Testis (tissue), 3 donors: ENCODE data around the gene GCN1. TPM values are rescaled to one million over a fixed set of nuclear protein-coding genes. Genes with fewer than 3 reads are reported as not detected.

ENCODE experiments used
- DNase-seq: peaks from one replicate; pipeline ENCODE4 v3.0.0-alpha.2; 2019
- H3K27ac ChIP-seq, 2 donors: fragments of 200-600 bp; sonication (generic); one replicate each; pipeline ENCODE4 v1.5.1; 2019
- H3K27me3 ChIP-seq: fragments of 200-600 bp; sonication (generic); one replicate; pipeline ENCODE4 v1.5.1; 2019
- H3K36me3 ChIP-seq: fragments of 200-600 bp; sonication (generic); one replicate; pipeline ENCODE4 v1.5.1; 2017; ENCODE audit warnings: low read depth; ENCODE audit errors: missing control alignments
- H3K4me1 ChIP-seq: fragments of 200-600 bp; sonication (generic); one replicate; pipeline ENCODE4 v1.5.1; 2019
- H3K4me3 ChIP-seq, 2 donors: fragments of 200-600 bp; sonication (generic); one replicate each; pipeline ENCODE4 v1.5.1; 2017 to 2019
- H3K9me3 ChIP-seq: fragments of 200-600 bp; sonication (generic); one replicate; pipeline ENCODE4 v1.5.1; 2017
- CTCF ChIP-seq, 3 experiments: fragments of 450-650 bp in 2 of 3; fragments of 200-600 bp in 1 of 3; sonication (generic) in 1 of 3; IDR thresholded peaks; one replicate each; pipeline ENCODE4 v1.5.1; 2016 to 2019; ENCODE audit warnings: antibody characterized with exemption in 3 of 3, mild to moderate bottlenecking in 2 of 3, moderate library complexity in 1 of 3
- POLR2A ChIP-seq: fragments of 450-650 bp; IDR thresholded peaks from one replicate; pipeline ENCODE4 v1.6.1; 2017; ENCODE audit warnings: antibody characterized with exemption, mild to moderate bottlenecking, moderate library complexity
- WGBS, 2 donors: methylation state at CpG; one replicate each; pipeline ENCODE4 v1.1.5; 2018; 5-methylcytosine and 5-hydroxymethylcytosine counted together
- intact Hi-C: fragments of 100-400 bp; cut with DNase I; formaldehyde crosslinking; loops from one replicate; pipeline ENCODE4 v1.15.1; 2023; ENCODE audit warnings: low total_unique reads
- polyA plus RNA-seq: library from polyadenylated mRNA; stranded (reverse); fragments of 350-450 nt; fragmentation: Illumina TruSeq; extraction: RNeasy Lipid Tissue Mini Kit (QIAGEN cat#74804); gene quantifications from one replicate; pipeline ENCODE4 v1.2.3, GENCODE V29; 2014; ENCODE audit warnings: low read depth, low replicate concordance; ENCODE audit not compliant: insufficient read depth
- total RNA-seq, 2 donors: library from RNA; depleted of rRNA; stranded (reverse); fragments of >200 nt; gene quantifications; one replicate each; pipeline ENCODE4 v1.2.3, GENCODE V29; 2016

GCN1 gene
- total and polyA plus RNA-seq, 3 donors from 2014 or later, result 66.3 to 164 (median 104) TPM

- TF ChIP-seq POLR2A, result no peak
- no peak for TF ChIP-seq CTCF (IDR thresholded peaks at IDR 0.05)
- DNase-seq, result no peak
- intact Hi-C loops, result no loop called here
- H3K36me3 ChIP-seq, result no peaks in the 10 kb centered on the region
- H3K27ac ChIP-seq, result no peak overlapping the region
- H3K4me1 ChIP-seq, result peaks cover 15% of the 10 kb centered on the region
- WGBS, 2 donors, result 88 to 90% methylated on average over 19 to 32 of the region's 32 CpGs
- no peaks in the 10 kb centered on the region for H3K9me3 ChIP-seq
- H3K27me3 ChIP-seq, result no peaks in the 10 kb centered on the region
- H3K4me3 ChIP-seq, result no peak overlapping the region
These were observed 22.5 kb upstream of the GCN1 start for GRCh38 chr12:120216742-120217605.

DNA sequence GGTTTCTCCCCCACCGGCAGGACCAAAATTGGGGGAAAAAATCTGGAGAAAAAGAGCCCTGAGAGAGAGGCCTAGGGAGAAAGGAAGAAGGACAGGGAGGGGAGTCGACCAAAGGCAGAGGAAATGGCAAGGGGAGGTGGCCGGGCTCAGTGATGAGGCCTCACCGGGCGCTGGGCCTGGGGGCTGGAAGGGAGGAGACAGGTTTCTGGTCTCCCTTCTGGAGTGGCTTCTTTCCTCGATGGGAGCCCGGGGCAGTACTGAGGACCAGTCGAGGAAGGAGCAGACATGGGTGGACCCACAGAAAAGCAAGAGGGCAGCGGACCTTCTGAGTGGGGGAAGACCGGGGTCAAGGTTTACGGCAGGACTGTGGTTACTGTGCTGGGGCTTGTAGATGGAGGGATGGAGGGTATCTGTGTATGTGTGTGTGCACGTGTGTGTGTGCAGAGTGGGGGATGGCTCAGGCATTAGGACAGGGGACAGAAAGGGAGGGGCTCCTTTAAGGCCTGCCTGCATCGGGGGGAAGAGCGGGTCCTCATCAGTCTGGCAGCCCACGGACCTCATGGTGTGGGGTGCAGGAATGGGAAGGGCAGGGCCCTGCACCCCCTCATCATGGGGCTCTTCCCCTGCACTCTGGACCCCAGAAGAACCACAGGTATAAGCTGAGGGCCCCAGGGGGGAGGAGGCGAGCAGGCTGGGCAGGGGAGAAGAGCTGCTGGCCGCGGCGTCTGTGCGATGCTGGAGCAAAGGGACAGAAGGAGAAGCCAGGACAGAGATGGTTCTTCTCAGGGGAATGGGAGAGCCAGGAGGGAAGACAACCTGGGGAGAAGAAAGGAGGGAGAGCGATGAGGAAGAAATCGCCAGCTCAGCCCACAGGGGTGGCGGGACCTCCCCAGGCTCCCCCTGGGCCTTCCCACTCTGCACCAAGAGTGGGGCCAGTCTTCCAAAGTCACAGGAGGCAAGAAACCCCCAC lies 21.5 kb upstream of the GCN1 start:
- TF ChIP-seq CTCF (IDR thresholded peaks at IDR 0.05) (no peak), POLR2A (no peak)
- H3K27me3 ChIP-seq, result no peaks in the 10 kb centered on the region
- no peak for DNase-seq
- 75 to 85% methylated on average over 23 of the region's 23 CpGs for WGBS, 2 donors
- H3K36me3 ChIP-seq, result no peaks in the 10 kb centered on the region
- H3K4me3 ChIP-seq, result no peak overlapping the region
- no peaks in the 10 kb centered on the region for H3K9me3 ChIP-seq
- H3K27ac ChIP-seq, result no peak overlapping the region
- H3K4me1 ChIP-seq, result peaks cover 7% of the 10 kb centered on the region
- intact Hi-C loops, result no loop called here

DNA sequence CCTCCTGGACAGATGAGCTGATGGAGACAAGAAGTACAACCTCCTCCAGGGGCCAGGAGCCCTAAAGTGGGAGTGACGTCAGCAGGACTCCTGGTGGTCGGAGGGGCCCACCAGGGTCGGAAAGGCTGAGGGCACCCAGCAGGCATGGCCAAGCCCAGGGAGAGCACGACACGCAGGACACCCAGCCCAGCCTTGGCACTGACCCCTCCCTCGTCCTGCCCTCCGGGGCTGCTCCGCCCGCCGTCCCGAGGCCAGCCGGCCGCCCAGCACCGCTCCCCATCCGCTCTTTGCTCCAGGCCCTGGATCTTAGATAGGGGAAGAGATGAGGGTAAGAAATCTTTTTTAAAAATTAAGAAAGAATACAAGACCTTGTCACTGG lies 20.8 kb upstream of the GCN1 start:
- no peak for TF ChIP-seq CTCF (IDR thresholded peaks at IDR 0.05)
- TF ChIP-seq POLR2A, result no peak
- intact Hi-C loops, result no loop called here
- no peak overlapping the region for H3K4me3 ChIP-seq
- no peak for DNase-seq
- H3K9me3 ChIP-seq, result no peaks in the 10 kb centered on the region
- H3K27ac ChIP-seq, result no peak overlapping the region
- H3K36me3 ChIP-seq, result no peaks in the 10 kb centered on the region
- H3K27me3 ChIP-seq, result no peaks in the 10 kb centered on the region
- WGBS, 2 donors, result 78 to 82% methylated on average over 15 of the region's 15 CpGs
- H3K4me1 ChIP-seq, result peaks cover 2% of the 10 kb centered on the region

DNA sequence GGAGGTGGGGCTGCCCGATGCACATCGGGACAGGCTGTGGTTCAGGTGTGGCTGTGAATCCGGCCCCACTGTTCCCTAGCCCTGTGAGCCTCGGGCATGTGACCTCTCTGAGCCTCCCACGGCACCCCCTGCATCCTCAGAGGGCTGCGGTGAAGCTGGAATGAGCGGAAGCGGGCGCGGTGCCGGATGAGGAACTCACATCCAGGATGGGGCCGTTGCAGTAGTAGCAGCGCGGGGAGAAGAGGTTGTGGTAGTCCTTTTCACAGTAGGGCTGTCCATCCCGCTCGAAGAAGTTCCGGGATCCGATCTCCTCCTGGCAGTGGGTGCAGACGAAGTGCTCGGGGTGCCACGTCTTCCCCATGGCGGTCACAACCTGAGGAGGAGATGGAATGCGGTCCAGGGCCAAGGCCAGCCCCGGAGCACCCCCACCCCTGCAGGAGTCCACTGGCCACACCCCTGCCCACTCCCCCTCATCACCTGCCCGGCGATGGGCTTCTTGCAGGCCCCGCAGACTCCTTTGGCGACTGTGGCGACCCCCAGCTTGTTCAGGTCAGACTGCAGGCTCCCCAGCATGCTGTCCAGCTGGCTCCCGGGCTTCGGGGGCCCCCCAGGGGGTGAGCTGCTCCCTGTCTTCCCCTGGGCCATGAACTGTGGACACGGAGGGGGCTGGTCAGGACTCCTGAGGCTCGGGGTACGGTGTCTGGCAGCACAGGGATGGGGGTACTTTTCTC lies 20.3 kb upstream of the GCN1 start:
- no peak overlapping the region for H3K27ac ChIP-seq
- TF ChIP-seq CTCF (IDR thresholded peaks at IDR 0.05), result no peak
- no peak for TF ChIP-seq POLR2A
- no peak overlapping the region for H3K4me3 ChIP-seq
- 84 to 87% methylated on average over 19 to 34 of the region's 34 CpGs for WGBS, 2 donors
- no peaks in the 10 kb centered on the region for H3K4me1 ChIP-seq
- no peaks in the 10 kb centered on the region for H3K36me3 ChIP-seq
- DNase-seq, result no peak
- intact Hi-C loops, result no loop called here
- no peaks in the 10 kb centered on the region for H3K27me3 ChIP-seq
- no peaks in the 10 kb centered on the region for H3K9me3 ChIP-seq
